B cell (primary cell): ENCODE measurements around the gene TMEM130. TPM values are rescaled to one million over a fixed set of nuclear protein-coding genes. Genes with fewer than 3 reads are reported as not detected.

Experiments used
- ATAC-seq: fragments of 200-7000 bp; cut with Tn5 transposase; one replicate; pipeline ENCODE4 v1.10.0; 2021; ENCODE audit warnings: low read depth, mild to moderate bottlenecking, moderate number of reproducible peaks, moderate library complexity
- CTCF ChIA-PET: fragments of 350-600 bp; sonication (Branson Sonifier 250); formaldehyde crosslinking; loops from one replicate; lab custom pipeline; 2021; ENCODE audit warnings: antibody characterized with exemption, inconsistent platforms; lab: Charles Lee
- POLR2A ChIA-PET: fragments of 350-600 bp; sonication (Branson Sonifier 250); formaldehyde crosslinking; loops from one replicate; lab custom pipeline; 2021; ENCODE audit warnings: antibody characterized with exemption; lab: Charles Lee
- DNase-seq: peaks from one replicate; pipeline ENCODE4 v3.0.0; 2013
- H2AFZ ChIP-seq: 2 replicates; pipeline ENCODE4 v1.6.1; 2012; ENCODE audit warnings: mild to moderate bottlenecking, low read depth, low read length; ENCODE audit not compliant: insufficient read depth, poor library complexity, severe bottlenecking
- H3K27ac ChIP-seq, 2 donors: 1 replicate in 1 of 2; 2 replicates in 1 of 2; pipeline ENCODE4 v1.5.1; 2012 to 2013; ENCODE audit warnings: low read length in 2 of 2, mild to moderate bottlenecking in 2 of 2, moderate library complexity in 1 of 2
- H3K27me3 ChIP-seq, 4 experiments: fragments of 200-600 bp in 1 of 4; sonication (generic) in 1 of 4; replicated peaks in 1 of 4; 1 replicate in 2 of 4; 2 replicates in 2 of 4; pipeline versions ENCODE4 v1.6.1 to v1.7.0; 2013 to 2016; ENCODE audit warnings: low read length in 3 of 4, mild to moderate bottlenecking in 2 of 4, mixed read lengths in 1 of 4, moderate library complexity in 1 of 4; ENCODE audit not compliant: insufficient read depth in 4 of 4, control insufficient read depth in 3 of 4; ENCODE audit errors: control extremely low read depth in 1 of 4
- H3K36me3 ChIP-seq, 2 experiments: replicated peaks in 1 of 2; 1 replicate in 1 of 2; 2 replicates in 1 of 2; pipeline versions ENCODE4 v1.6.1 to v1.7.1; 2013; ENCODE audit warnings: low read length in 1 of 2; ENCODE audit not compliant: insufficient read depth in 2 of 2, control insufficient read depth in 1 of 2; ENCODE audit errors: control extremely low read depth in 1 of 2, extremely low read depth in 1 of 2
- H3K4me1 ChIP-seq, 2 donors: fragments of 200-600 bp in 1 of 2; sonication (generic) in 1 of 2; 1 replicate in 1 of 2; 2 replicates in 1 of 2; pipeline versions ENCODE4 v1.5.1 to v1.6.1; 2013 to 2017; ENCODE audit warnings: low read length in 2 of 2; ENCODE audit not compliant: control insufficient read depth in 2 of 2, insufficient read depth in 2 of 2
- H3K4me2 ChIP-seq: replicated peaks from 2 replicates; pipeline ENCODE3; 2012; ENCODE audit warnings: mild to moderate bottlenecking, low read depth, low read length; ENCODE audit not compliant: poor library complexity, severe bottlenecking
- H3K4me3 ChIP-seq, 5 experiments: fragments of 200-600 bp in 1 of 5; sonication (generic) in 1 of 5; 1 replicate in 3 of 5; 2 replicates in 2 of 5; pipeline versions ENCODE4 v1.5.1 to v1.7.0; 2011 to 2016; ENCODE audit warnings: low read length in 4 of 5, mild to moderate bottlenecking in 4 of 5, low read depth in 2 of 5, control low read depth in 1 of 5, moderate library complexity in 1 of 5; ENCODE audit not compliant: insufficient read depth in 1 of 5; ENCODE audit errors: control extremely low read depth in 1 of 5, extremely low read depth in 1 of 5
- H3K79me2 ChIP-seq: fragments of 200-600 bp; sonication (generic); one replicate; pipeline ENCODE4 v1.6.0; 2016; ENCODE audit warnings: low read length; ENCODE audit not compliant: control insufficient read depth, insufficient read depth
- H3K9ac ChIP-seq: fragments of 200-600 bp; sonication (generic); 2 replicates; pipeline ENCODE4 v1.6.1; 2017; ENCODE audit warnings: mild to moderate bottlenecking, low read length, moderate library complexity
- H3K9me3 ChIP-seq, 3 donors: one replicate each; pipeline versions ENCODE4 v1.6.1 to v1.7.1; 2013; ENCODE audit warnings: low read length in 2 of 3; ENCODE audit not compliant: control insufficient read depth in 2 of 3, insufficient read depth in 1 of 3; ENCODE audit errors: control extremely low read depth in 1 of 3
- H4K20me1 ChIP-seq: 2 replicates; pipeline ENCODE4 v1.6.0; 2012; ENCODE audit warnings: mild to moderate bottlenecking, low read length; ENCODE audit not compliant: insufficient read depth, control insufficient read depth, poor library complexity, severe bottlenecking
- H3K27ac Mint-ChIP-seq: one replicate; pipeline ENCODE4 v1.8.0; 2021; ENCODE audit warnings: mixed read lengths
- H3K27me3 Mint-ChIP-seq: one replicate; pipeline ENCODE4 v1.8.0; 2021; ENCODE audit warnings: mixed read lengths
- H3K4me1 Mint-ChIP-seq: one replicate; pipeline ENCODE4 v1.8.0; 2021; ENCODE audit warnings: mixed read lengths
- H3K4me3 Mint-ChIP-seq: one replicate; pipeline ENCODE4 v1.8.0; 2021; ENCODE audit warnings: mixed read lengths
- H3K9me3 Mint-ChIP-seq: one replicate; pipeline ENCODE4 v1.8.0; 2022; ENCODE audit warnings: mixed read lengths; ENCODE audit not compliant: insufficient read depth
- CTCF ChIP-seq: fragments of 200-600 bp; IDR thresholded peaks from one replicate; pipeline ENCODE4 v1.8.0; 2022; ENCODE audit warnings: antibody characterized with exemption, mild to moderate bottlenecking
- EZH2 ChIP-seq: IDR thresholded peaks from 2 replicates; pipeline ENCODE4 v1.6.1; 2012; ENCODE audit warnings: borderline replicate concordance, low read depth, mild to moderate bottlenecking, moderate library complexity, low read length; ENCODE audit not compliant: insufficient read depth, poor library complexity, severe bottlenecking
- WGBS: methylation state at CpG from one replicate; pipeline ENCODE4 v1.1.5; 2013; ENCODE audit warnings: missing lambda C conversion rate; ENCODE audit not compliant: insufficient coverage; 5-methylcytosine and 5-hydroxymethylcytosine counted together
- intact Hi-C: fragments of 100-400 bp; cut with micrococcal nuclease; formaldehyde crosslinking; loops from one replicate; pipeline ENCODE4 v1.10.0; 2022
- polyA plus RNA-seq: library from polyadenylated mRNA; depleted of rRNA; stranded (reverse); fragments of >200 nt; gene quantifications from 2 replicates; pipeline ENCODE4 v1.2.3, GENCODE V29; 2012
- total RNA-seq, 2 donors: library from RNA; stranded (reverse); fragments of 120-200 nt in 1 of 2; gene quantifications; 1 replicate in 1 of 2; 2 replicates in 1 of 2; pipeline versions ENCODE4 v1.2.3 to v1.2.4, GENCODE V29; 2013 to 2022

TMEM130 gene
- total and polyA plus RNA-seq, 2 donors (not counting 1 experiment from before 2014, with no cell fraction given): 0.20 TPM; not detected in 1

- Histone ChIP-seq H3K4me3 (no peak overlapping the region), H3K4me2 (no peak overlapping the region), H3K9ac (no peak overlapping the region), H3K79me2 (peaks cover 72% of the 10 kb centered on the region), H3K27me3 (no peaks in the 10 kb centered on the region), H3K36me3 (peaks cover 9 to 61% of the 10 kb centered on the region in 2 experiments), H2AFZ (no peak overlapping the region), H4K20me1 (peaks cover 48% of the 10 kb centered on the region), H3K4me1 (peaks cover 7 to 10% of the 10 kb centered on the region in 2 donors), H3K27ac (no peak overlapping the region), H3K9me3 (no peaks in the 10 kb centered on the region)
- 83% methylated on average over 3 of the region's 4 CpGs for WGBS
- H3K4me1 Mint-ChIP-seq: peaks cover 20% of the 10 kb centered on the region
- no peak for DNase-seq
- TF ChIP-seq EZH2 (no peak), CTCF (no peak)
- ATAC-seq: no peak
- POLR2A ChIA-PET: no interaction called here
- no peaks in the 10 kb centered on the region for H3K9me3 Mint-ChIP-seq
- CTCF ChIA-PET: interaction anchor here (0.7 to 1.0 kb wide), 2 partner anchors 7 to 12 kb away, joined by 4 read pairs; no protein-coding TSS in a partner anchor
- intact Hi-C loops: no loop called here
- no peaks in the 10 kb centered on the region for H3K27me3 Mint-ChIP-seq
- H3K27ac Mint-ChIP-seq: no peak overlapping the region
- no peak overlapping the region for H3K4me3 Mint-ChIP-seq
Observed at GRCh38 chr7:98884416-98884815, 14.6 kb upstream of the TMEM130 start.

- H3K4me2 ChIP-seq: no peak overlapping the region
- H3K9ac ChIP-seq: no peak overlapping the region
- no peak for TF ChIP-seq EZH2
- no peak for TF ChIP-seq CTCF
- no peak overlapping the region for H2AFZ ChIP-seq
- ChIA-PET POLR2A (no interaction called here), CTCF (interaction anchor here (1.3 kb wide), 1 partner anchor 10 kb away, joined by 4 read pairs; no protein-coding TSS in a partner anchor)
- Mint-ChIP-seq H3K4me1 (peaks cover 16% of the 10 kb centered on the region), H3K27me3 (no peaks in the 10 kb centered on the region), H3K9me3 (no peaks in the 10 kb centered on the region), H3K4me3 (peak overlapping the region; percentile 5), H3K27ac (no peak overlapping the region)
- H3K9me3 ChIP-seq: no peaks in the 10 kb centered on the region
- peaks cover 47% of the 10 kb centered on the region for H4K20me1 ChIP-seq
- 86% methylated on average over 2 of the region's 9 CpGs for WGBS
- peaks cover 11 to 16% of the 10 kb centered on the region in 2 donors for H3K4me1 ChIP-seq
- peaks cover 6 to 47% of the 10 kb centered on the region in 2 experiments for H3K36me3 ChIP-seq
- peaks cover 63% of the 10 kb centered on the region for H3K79me2 ChIP-seq
- no peak overlapping the region for H3K27ac ChIP-seq
- DNase-seq (no peak), ATAC-seq (no peak)
- intact Hi-C loops: no loop called here
- no peaks in the 10 kb centered on the region for H3K27me3 ChIP-seq
- no peak overlapping the region for H3K4me3 ChIP-seq
Observed at GRCh38 chr7:98881561-98882315, 11.9 kb upstream of the TMEM130 start.
